SJSA1 (cell line): ENCODE measurements around the gene ACER2. TPM values are rescaled to one million over a fixed set of nuclear protein-coding genes. Genes with fewer than 3 reads are reported as not detected.

Experiments
- DNase-seq, 2 experiments: peaks; one replicate each; pipeline ENCODE4 v3.0.0-alpha.2; 2015 to 2020; ENCODE audit warnings: low spot score in 2 of 2, low read depth in 1 of 2
- H3K27ac ChIP-seq: fragments of 250-450 bp; sonication (Bioruptor Pico); 2 replicates; pipeline ENCODE4 v1.5.1; 2020; ENCODE audit warnings: mild to moderate bottlenecking, moderate library complexity
- H3K27me3 ChIP-seq: fragments of 250-450 bp; sonication (Bioruptor Pico); replicated peaks from 2 replicates; pipeline ENCODE4 v1.5.1; 2020; ENCODE audit warnings: mild to moderate bottlenecking, moderate library complexity
- H3K36me3 ChIP-seq: fragments of 250-450 bp; sonication (Bioruptor Pico); 2 replicates; pipeline ENCODE4 v1.5.1; 2020; ENCODE audit warnings: mild to moderate bottlenecking
- H3K4me1 ChIP-seq: fragments of 250-450 bp; sonication (Bioruptor Pico); replicated peaks from 2 replicates; pipeline ENCODE4 v1.6.1; 2021; ENCODE audit warnings: mild to moderate bottlenecking
- H3K4me3 ChIP-seq: fragments of 250-450 bp; sonication (Bioruptor Pico); 2 replicates; pipeline ENCODE4 v1.5.1; 2020; ENCODE audit warnings: mild to moderate bottlenecking
- H3K9me3 ChIP-seq: fragments of 250-450 bp; sonication (Bioruptor Pico); replicated peaks from 2 replicates; pipeline ENCODE4 v1.5.1; 2020; ENCODE audit warnings: mild to moderate bottlenecking
- total RNA-seq: library from RNA; depleted of rRNA; stranded (reverse); fragments of >200 nt; shearing (Covaris generic); gene quantifications from 2 replicates; pipeline ENCODE4 v1.2.3, GENCODE V29; 2014; rRNA removed

Gene ACER2
- total RNA-seq, 1 experiment from 2014 or later, result 0.82 TPM

DNA sequence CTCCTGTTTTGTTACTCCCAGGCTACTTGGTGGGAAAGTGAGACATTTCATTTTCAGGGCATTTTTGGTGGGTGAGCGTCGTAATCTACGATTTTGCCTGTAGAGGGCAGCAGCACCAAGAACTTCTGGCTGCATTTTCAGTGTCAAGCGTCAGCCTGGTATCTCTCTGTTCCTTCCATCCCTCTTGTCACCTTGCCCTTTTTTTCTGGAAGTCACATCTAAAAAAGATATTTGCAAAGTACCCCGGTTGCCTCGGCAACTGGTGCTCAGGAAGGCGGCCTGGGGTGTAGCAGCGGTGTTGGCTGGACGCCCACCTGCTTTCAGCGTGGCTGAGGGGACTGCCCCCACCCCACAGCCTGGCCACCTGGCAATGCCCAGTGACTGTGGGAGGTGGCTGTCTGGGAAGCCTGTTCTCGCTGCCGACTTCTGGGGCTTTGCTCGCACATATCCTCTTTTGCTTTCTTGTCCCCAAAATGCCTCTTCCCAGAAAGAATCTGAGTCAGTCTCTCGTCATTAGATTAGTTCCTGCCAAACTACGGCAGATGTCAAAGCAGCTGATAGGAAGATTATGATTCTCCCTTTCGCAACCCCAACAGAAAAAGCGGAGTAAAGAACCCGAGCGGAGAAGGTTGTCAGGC lies 84.5 kb downstream of the ACER2 start:
- Histone ChIP-seq H3K36me3 (no peaks in the 10 kb centered on the region), H3K27ac (no peak overlapping the region), H3K27me3 (no peaks in the 10 kb centered on the region), H3K4me3 (no peak overlapping the region), H3K9me3 (no peaks in the 10 kb centered on the region), H3K4me1 (no peaks in the 10 kb centered on the region)
- peak in 1 of 2 experiments; percentile 17 for DNase-seq

DNA sequence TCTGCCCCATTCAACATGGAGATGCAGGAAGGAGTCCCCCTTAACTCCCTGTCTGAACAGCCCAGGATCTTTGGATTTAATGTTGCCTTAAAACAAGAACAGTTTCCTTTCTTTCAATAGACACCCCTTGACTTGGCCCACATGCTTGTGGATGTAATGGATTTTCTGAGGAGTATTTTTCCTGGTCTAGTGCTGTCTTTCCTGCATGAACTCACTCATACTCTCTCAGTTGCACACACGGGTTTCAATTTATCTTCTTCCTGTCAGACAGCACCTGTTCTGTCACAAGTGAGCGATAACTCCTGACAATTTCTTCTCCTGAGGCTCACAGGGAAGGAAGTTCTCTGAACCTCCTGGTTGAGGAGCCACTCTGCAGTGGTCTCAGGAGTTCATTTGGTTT lies 85.1 kb downstream of the ACER2 start:
- H3K36me3 ChIP-seq, result no peaks in the 10 kb centered on the region
- DNase-seq, result no peak
- no peaks in the 10 kb centered on the region for H3K27me3 ChIP-seq
- no peak overlapping the region for H3K27ac ChIP-seq
- no peaks in the 10 kb centered on the region for H3K4me1 ChIP-seq
- H3K4me3 ChIP-seq, result no peak overlapping the region
- no peaks in the 10 kb centered on the region for H3K9me3 ChIP-seq

DNA sequence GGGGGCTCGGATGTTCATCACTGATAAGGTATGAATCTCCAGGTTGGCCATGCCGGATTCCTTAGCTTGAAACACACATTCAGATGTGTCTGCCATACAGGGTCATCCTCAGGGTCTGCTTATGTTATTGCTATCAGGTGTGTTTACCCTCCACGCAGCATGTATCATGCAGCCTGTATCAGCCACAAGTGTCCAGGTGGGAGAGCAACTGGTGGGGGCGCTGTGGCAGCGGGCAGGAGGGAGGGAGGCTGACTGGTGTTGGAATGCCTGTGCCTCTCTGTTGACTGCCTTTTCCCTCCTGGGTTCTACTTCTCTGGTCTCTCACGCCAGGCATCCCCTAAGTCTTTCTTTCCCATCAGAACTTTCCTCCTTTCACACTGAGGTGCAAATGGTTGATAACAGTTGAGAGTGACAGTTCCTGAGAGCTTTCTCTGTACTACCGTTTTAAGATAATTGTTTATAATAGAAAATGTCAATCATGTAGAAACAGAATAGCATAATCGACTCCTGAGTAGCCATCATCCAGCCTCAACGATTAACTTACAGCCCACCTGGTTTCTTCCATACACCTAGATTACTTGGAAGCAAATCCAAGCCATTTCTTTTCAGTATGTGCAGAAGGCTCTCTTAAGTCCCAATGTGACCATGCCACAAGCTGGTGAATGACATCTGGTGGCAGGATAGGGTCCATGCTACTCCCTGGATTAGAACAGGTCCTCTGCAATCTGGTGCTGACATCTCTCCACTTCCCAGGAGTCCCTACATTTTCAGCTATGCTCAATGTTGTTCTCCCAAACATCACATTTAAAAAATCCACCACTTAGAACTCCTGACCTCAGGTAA lies 86.6 kb downstream of the ACER2 start:
- Histone ChIP-seq H3K4me3 (no peak overlapping the region), H3K4me1 (no peaks in the 10 kb centered on the region), H3K9me3 (no peaks in the 10 kb centered on the region), H3K27me3 (no peaks in the 10 kb centered on the region), H3K36me3 (no peaks in the 10 kb centered on the region), H3K27ac (no peak overlapping the region)
- DNase-seq, result no peak

DNA sequence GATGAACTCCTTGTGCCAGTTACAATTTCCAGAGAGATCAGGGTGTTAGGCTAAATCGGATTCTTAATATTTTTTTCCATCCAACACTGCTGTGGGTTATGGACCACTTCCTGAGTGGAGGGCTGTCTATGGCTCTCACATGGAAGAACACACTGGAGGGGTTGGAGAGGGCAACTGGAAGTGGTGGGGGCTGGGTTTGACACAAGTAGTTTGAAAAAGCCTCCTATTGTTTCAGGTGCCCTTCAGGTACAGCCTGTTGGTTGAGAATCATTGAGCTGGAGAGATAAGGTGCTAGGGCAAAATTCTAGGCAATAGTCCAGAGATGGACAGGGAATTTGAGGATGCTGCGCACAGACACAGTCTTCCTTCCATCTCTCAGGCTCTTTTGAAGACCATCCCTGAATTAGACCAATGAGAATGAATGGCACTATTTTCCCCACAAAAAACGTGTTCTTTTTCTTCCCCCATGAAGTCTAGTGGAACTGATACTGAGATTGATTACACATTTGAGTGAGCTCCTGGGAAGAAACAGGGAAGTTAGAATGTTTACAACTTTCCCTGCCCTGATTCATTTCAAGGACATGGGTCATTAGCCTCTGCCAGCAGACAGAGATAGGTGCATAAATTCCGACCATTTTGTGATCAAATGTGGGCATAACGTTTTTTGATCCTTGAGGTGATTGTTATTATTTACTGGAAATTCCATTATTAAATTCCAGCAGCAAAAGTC lies 87.7 kb downstream of the ACER2 start:
- no peaks in the 10 kb centered on the region for H3K9me3 ChIP-seq
- no peaks in the 10 kb centered on the region for H3K27me3 ChIP-seq
- H3K36me3 ChIP-seq, result no peaks in the 10 kb centered on the region
- H3K27ac ChIP-seq, result no peak overlapping the region
- DNase-seq, result no peak
- H3K4me1 ChIP-seq, result no peaks in the 10 kb centered on the region
- no peak overlapping the region for H3K4me3 ChIP-seq

DNA sequence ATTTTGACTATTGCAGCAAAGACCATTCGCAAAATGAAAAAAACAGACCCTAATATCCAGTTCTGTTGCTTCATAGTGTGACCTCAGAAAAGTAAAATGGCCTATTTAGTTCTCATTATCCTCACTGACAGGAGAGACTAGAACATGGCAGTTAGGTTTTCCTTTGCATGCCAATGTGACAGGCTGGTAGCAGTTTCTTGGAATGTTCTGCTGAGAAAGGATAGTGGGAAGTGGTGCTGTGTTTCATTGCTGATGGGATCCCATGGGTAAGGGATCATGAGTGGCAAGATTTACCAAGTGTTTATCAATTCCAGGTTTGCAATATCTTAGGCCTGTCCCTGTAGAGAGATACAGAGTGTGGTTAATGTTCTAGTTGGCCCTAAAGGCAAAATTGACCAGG lies 88.5 kb downstream of the ACER2 start:
- Histone ChIP-seq H3K36me3 (no peaks in the 10 kb centered on the region), H3K27me3 (no peaks in the 10 kb centered on the region), H3K9me3 (no peaks in the 10 kb centered on the region), H3K4me1 (no peaks in the 10 kb centered on the region), H3K27ac (no peak overlapping the region), H3K4me3 (no peak overlapping the region)
- no peak for DNase-seq

DNA sequence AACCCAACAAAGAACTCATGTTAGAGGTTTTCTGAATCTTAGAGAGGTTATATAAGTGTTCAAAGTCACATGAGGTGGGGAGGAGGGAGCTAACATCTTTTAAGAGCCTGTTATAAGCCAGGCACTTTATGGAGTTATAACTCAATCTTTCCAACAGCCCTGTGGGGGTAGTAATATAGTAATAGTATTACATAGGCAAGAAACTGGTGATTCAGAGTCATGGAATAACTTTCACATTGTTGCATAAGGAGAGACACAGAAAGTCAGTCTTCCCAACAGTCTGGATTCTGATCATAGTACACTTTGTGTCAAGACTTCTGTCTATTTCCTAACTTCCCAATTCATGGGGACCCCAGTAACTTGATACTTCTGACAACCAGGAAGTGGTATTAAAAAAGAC lies 89.2 kb downstream of the ACER2 start:
- no peaks in the 10 kb centered on the region for H3K36me3 ChIP-seq
- DNase-seq, result no peak
- no peaks in the 10 kb centered on the region for H3K27me3 ChIP-seq
- no peaks in the 10 kb centered on the region for H3K4me1 ChIP-seq
- H3K27ac ChIP-seq, result no peak overlapping the region
- H3K4me3 ChIP-seq, result no peak overlapping the region
- no peaks in the 10 kb centered on the region for H3K9me3 ChIP-seq

Other genes with a start within 250 kb of the ACER2 start
- gene DENND4C, start 178.3 kb upstream of the ACER2 start, total RNA-seq, result 10.6 and 14.8 TPM in 2 replicates
- gene RPS6, start 28.8 kb upstream of the ACER2 start, total RNA-seq, result 700 and 1,521 TPM in 2 replicates